ENCODE measurements around the gene BLOC1S5. TPM values are rescaled to one million over a fixed set of nuclear protein-coding genes. Genes with fewer than 3 reads are reported as not detected.

Gene BLOC1S5
- total and polyA plus RNA-seq, 2 of the 13 experiments (the other 11 are each of a cell fraction or from before 2014, with no cell fraction given): 10.5 to 41.5 TPM

- TF ChIP-seq ZHX2 (IDR thresholded peaks at IDR 0.05; ENCODE audit: low read depth): peak; percentile 74
- TF ChIP-seq ZHX2 (CRISPR knock-in tag; IDR thresholded peaks at IDR 0.05; ENCODE audit: borderline replicate concordance): no peak
- TF ChIP-seq, protein P1, sequence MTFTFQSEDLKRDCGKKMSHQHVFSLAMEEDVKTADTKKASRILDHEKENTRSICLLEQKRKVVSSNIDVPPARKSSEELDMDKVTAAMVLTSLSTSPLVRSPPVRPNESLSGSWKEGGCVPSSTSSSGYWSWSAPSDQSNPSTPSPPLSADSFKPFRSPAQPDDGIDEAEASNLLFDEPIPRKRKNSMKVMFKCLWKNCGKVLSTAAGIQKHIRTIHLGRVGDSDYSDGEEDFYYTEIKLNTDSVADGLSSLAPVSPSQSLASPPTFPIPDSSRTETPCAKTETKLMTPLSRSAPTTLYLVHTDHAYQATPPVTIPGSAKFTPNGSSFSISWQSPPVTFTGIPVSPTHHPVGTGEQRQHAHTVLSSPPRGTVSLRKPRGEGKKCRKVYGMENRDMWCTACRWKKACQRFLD (CRISPR knock-in tag; IDR thresholded peaks at IDR 0.05; ENCODE audit: borderline replicate concordance): 0 out of 2 replicates have a peak, but pooled peaks have one; percentile 89
- TF ChIP-seq ZNF788 (CRISPR knock-in tag; IDR thresholded peaks at IDR 0.05; ENCODE audit: borderline replicate concordance): peak; percentile 77; the same call in 1 of the 2 replicates
- peak; percentile 34; the same call in 1 of the 2 replicates for TF ChIP-seq TARDBP (CRISPR knock-in tag; IDR thresholded peaks at IDR 0.05)
- no peak; the same call in 1 of the 2 replicates for TF ChIP-seq CEBPG (CRISPR knock-in tag; IDR thresholded peaks at IDR 0.05)
- no peak for TF ChIP-seq ZNF569 (CRISPR knock-in tag; IDR thresholded peaks at IDR 0.05; ENCODE audit: borderline replicate concordance)
- no peak; the same call in 1 of the 2 replicates for TF ChIP-seq ZFP37 (CRISPR knock-in tag; IDR thresholded peaks at IDR 0.05; ENCODE audit: borderline replicate concordance)
- TF ChIP-seq REPIN1 (CRISPR knock-in tag; IDR thresholded peaks at IDR 0.05; ENCODE audit: borderline replicate concordance, low read depth): no peak; the same call in 1 of the 2 replicates
- TF ChIP-seq FIP1L1 (IDR thresholded peaks at IDR 0.05; ENCODE audit: borderline replicate concordance, insufficient read depth, low read depth, low read length): 0 out of 2 replicates have a peak, but pooled peaks have one; percentile 14
Observed at GRCh38 chr6:8102122-8102958, 38.2 kb upstream of the BLOC1S5 start, which contains the start of gene EEF1E1 (continued).
